ENCODE measurements around the gene MTHFR. TPM values are rescaled to one million over a fixed set of nuclear protein-coding genes. Genes with fewer than 3 reads are reported as not detected.

The MTHFR gene
- total and polyA plus RNA-seq, 2 of the 4 experiments (the other 2 are of a cell fraction) = 7.3 to 7.4 TPM

DNA sequence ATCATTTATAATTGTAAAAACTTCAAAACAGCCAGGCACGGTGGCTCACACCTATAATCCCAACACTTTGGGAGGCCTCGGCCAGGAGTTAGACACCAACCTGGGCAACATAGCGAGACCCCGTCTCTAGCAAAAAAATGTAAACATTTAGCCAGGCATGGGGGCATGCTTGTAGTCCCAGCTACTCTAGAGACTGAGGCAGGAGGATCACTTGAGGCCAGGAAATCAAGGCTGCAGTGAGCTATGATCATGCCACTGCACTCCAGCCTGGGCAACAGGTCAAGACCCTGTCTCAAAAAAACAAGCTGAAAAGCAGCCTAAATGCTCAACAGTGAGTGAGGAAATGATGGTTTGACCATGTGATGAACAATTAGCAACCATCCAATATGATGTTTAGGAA lies 36.5 kb downstream of the MTHFR start:
- WGBS, 2 experiments (ENCODE audit: extremely low coverage in 2 of 2, insufficient read length in 1 of 2) = no CpG with 5 or more reads among the region's 4 CpGs
- no peak for ATAC-seq (ENCODE audit: low read depth)
- dilution Hi-C loops (cut with HindIII; ENCODE audit: low sequenced_read_pairs, unreplicated experiment) = no loop called here

More for the DNA sequence above, 36.5 kb downstream of the MTHFR start:
- Histone ChIP-seq H3K27ac (ENCODE audit: insufficient read depth, low read length) (no peak overlapping the region), H4K5ac (ENCODE audit: low read depth, low read length) (no peak overlapping the region), H2BK15ac (ENCODE audit: low read depth, low read length) (no peak overlapping the region), H3K56ac (ENCODE audit: extremely low read depth, insufficient read depth, low read length) (no peak overlapping the region), H3K9me1 (ENCODE audit: insufficient read depth, low read length) (no peaks in the 10 kb centered on the region), H3K4me2 (ENCODE audit: low read depth, low read length) (no peak overlapping the region), H4K8ac (ENCODE audit: low read depth in 2 of 2, low read length in 2 of 2) (no peak overlapping the region), H3K9ac (ENCODE audit: low read depth, low read length) (no peak overlapping the region), H2AK9ac (replicated peaks; ENCODE audit: low read depth, low read length, poor library complexity) (no peak overlapping the region), H3K4ac (ENCODE audit: low read depth, low read length) (no peak overlapping the region), H3K18ac (ENCODE audit: low read depth, low read length) (no peak overlapping the region), H3K14ac (replicated peaks; ENCODE audit: low read depth, low read length) (no peak overlapping the region), H3K36me3 (ENCODE audit: control insufficient read depth, insufficient read depth, low read length) (no peaks in the 10 kb centered on the region), H3K4me3 (ENCODE audit: insufficient read depth, low read depth, low read length) (no peak overlapping the region), H4K20me1 (ENCODE audit: insufficient read depth, low read length) (no peaks in the 10 kb centered on the region), H2AK5ac (ENCODE audit: low read depth, low read length) (no peak overlapping the region), H3K79me1 (ENCODE audit: low read depth in 1 of 2, low read length in 2 of 2) (no peaks in the 10 kb centered on the region), H4K91ac (ENCODE audit: insufficient read depth, low read depth, low read length) (no peak overlapping the region), H2BK20ac (ENCODE audit: low read depth, low read length) (no peak overlapping the region), H3K27me3 (ENCODE audit: control insufficient read depth, insufficient read depth, low read length) (peaks cover 16% of the 10 kb centered on the region), H2BK5ac (ENCODE audit: low read depth, low read length, poor library complexity, severe bottlenecking) (no peak overlapping the region), H2BK120ac (ENCODE audit: low read depth, low read length) (no peak overlapping the region), H3K4me1 (ENCODE audit: control insufficient read depth, insufficient read depth, low read length) (no peaks in the 10 kb centered on the region), H2AFZ (replicated peaks; ENCODE audit: low read length, poor library complexity) (no peak overlapping the region), H3K9me3 (ENCODE audit: control insufficient read depth, insufficient read depth, low read length) (no peaks in the 10 kb centered on the region), H3K23ac (ENCODE audit: low read depth, low read length) (no peak overlapping the region)
- ChIA-PET POLR2A (ENCODE audit: unreplicated experiment) (no interaction called here), CTCF (interaction anchor here (0.7 kb wide), 1 partner anchor 56 kb away, joined by 11 read pairs; no protein-coding TSS in a partner anchor)
- BruUV-seq (replicated peaks) = no TSS peak
- in situ Hi-C loops (cut with MboI; ENCODE audit: low sequenced_read_pairs) (no loop called here), intact Hi-C loops (cut with micrococcal nuclease) (no loop called here)
- TF ChIP-seq POLR2A (IDR thresholded peaks at IDR 0.05; ENCODE audit: low read depth, low read length) = no peak
- no peak for TF ChIP-seq FOS (IDR thresholded peaks at IDR 0.05; ENCODE audit: low read depth, low read length)
- TF ChIP-seq RCOR1 (IDR thresholded peaks at IDR 0.05; ENCODE audit: insufficient replicate concordance, low read length) = no peak
- no peak for TF ChIP-seq CEBPB (IDR thresholded peaks at IDR 0.05; ENCODE audit: low read depth, low read length)
- TF ChIP-seq NFE2L2 (IDR thresholded peaks at IDR 0.05; ENCODE audit: low read depth, low read length) = no peak
- no peak for TF ChIP-seq MXI1 (IDR thresholded peaks at IDR 0.05; ENCODE audit: borderline replicate concordance, low read depth, low read length)
- no peak for TF ChIP-seq RAD21 (IDR thresholded peaks at IDR 0.05; ENCODE audit: low read length)
- TF ChIP-seq CHD1 (IDR thresholded peaks at IDR 0.05; ENCODE audit: low read depth, low read length) = no peak
- TF ChIP-seq, protein P1, sequence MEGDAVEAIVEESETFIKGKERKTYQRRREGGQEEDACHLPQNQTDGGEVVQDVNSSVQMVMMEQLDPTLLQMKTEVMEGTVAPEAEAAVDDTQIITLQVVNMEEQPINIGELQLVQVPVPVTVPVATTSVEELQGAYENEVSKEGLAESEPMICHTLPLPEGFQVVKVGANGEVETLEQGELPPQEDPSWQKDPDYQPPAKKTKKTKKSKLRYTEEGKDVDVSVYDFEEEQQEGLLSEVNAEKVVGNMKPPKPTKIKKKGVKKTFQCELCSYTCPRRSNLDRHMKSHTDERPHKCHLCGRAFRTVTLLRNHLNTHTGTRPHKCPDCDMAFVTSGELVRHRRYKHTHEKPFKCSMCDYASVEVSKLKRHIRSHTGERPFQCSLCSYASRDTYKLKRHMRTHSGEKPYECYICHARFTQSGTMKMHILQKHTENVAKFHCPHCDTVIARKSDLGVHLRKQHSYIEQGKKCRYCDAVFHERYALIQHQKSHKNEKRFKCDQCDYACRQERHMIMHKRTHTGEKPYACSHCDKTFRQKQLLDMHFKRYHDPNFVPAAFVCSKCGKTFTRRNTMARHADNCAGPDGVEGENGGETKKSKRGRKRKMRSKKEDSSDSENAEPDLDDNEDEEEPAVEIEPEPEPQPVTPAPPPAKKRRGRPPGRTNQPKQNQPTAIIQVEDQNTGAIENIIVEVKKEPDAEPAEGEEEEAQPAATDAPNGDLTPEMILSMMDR (conservative IDR thresholded peaks at IDR 0.05; ENCODE audit: low read depth, low read length) = no peak
- no peak for TF ChIP-seq SMC3 (IDR thresholded peaks at IDR 0.05; ENCODE audit: low read depth, low read length)
- TF ChIP-seq MAZ (IDR thresholded peaks at IDR 0.05; ENCODE audit: borderline replicate concordance, low read depth, low read length) = no peak
- no peak for TF ChIP-seq MAFK (IDR thresholded peaks at IDR 0.05; ENCODE audit: low read depth, low read length)
- no peak for TF ChIP-seq RFX5 (IDR thresholded peaks at IDR 0.05; ENCODE audit: low read depth, low read length)
- TF ChIP-seq BHLHE40 (IDR thresholded peaks at IDR 0.05; ENCODE audit: low read depth, low read length) = no peak
- TF ChIP-seq, protein P2, sequence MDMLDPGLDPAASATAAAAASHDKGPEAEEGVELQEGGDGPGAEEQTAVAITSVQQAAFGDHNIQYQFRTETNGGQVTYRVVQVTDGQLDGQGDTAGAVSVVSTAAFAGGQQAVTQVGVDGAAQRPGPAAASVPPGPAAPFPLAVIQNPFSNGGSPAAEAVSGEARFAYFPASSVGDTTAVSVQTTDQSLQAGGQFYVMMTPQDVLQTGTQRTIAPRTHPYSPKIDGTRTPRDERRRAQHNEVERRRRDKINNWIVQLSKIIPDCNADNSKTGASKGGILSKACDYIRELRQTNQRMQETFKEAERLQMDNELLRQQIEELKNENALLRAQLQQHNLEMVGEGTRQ (IDR thresholded peaks at IDR 0.05; ENCODE audit: low read depth, low read length) = no peak
- TF ChIP-seq, protein P3, sequence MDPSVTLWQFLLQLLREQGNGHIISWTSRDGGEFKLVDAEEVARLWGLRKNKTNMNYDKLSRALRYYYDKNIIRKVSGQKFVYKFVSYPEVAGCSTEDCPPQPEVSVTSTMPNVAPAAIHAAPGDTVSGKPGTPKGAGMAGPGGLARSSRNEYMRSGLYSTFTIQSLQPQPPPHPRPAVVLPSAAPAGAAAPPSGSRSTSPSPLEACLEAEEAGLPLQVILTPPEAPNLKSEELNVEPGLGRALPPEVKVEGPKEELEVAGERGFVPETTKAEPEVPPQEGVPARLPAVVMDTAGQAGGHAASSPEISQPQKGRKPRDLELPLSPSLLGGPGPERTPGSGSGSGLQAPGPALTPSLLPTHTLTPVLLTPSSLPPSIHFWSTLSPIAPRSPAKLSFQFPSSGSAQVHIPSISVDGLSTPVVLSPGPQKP (IDR thresholded peaks at IDR 0.05; ENCODE audit: borderline replicate concordance, low read depth, low read length) = no peak
- no peak for DNase-seq
